H9 (cell line): ENCODE data around the gene DSC1. TPM values are rescaled to one million over a fixed set of nuclear protein-coding genes. Genes with fewer than 3 reads are reported as not detected.

Source experiments
- DNase-seq: peaks from one replicate; pipeline ENCODE4 v3.0.0-alpha.2; 2017
- H2AFZ ChIP-seq: one replicate; pipeline ENCODE4 v1.6.1; 2013; ENCODE audit warnings: mild to moderate bottlenecking, low read length, control low read depth, moderate library complexity
- H2AK5ac ChIP-seq: 2 replicates; pipeline ENCODE4 v1.6.1; 2013; ENCODE audit warnings: low read length, control low read depth, mixed read lengths; ENCODE audit not compliant: insufficient read length
- H2BK120ac ChIP-seq: one replicate; pipeline ENCODE4 v1.6.1; 2013; ENCODE audit warnings: low read depth, mild to moderate bottlenecking, low read length, control low read depth, inconsistent platforms; ENCODE audit not compliant: poor library complexity, severe bottlenecking
- H2BK12ac ChIP-seq: 2 replicates; pipeline ENCODE4 v1.6.1; 2013; ENCODE audit warnings: low read length, control low read depth, mixed read lengths, low read depth; ENCODE audit not compliant: insufficient read length
- H2BK15ac ChIP-seq: 2 replicates; pipeline ENCODE4 v1.6.1; 2013; ENCODE audit warnings: low read depth, low read length, control low read depth
- H2BK20ac ChIP-seq: one replicate; pipeline ENCODE4 v1.6.1; 2013; ENCODE audit warnings: low read depth, mild to moderate bottlenecking, low read length, control low read depth, inconsistent platforms; ENCODE audit not compliant: poor library complexity, severe bottlenecking
- H2BK5ac ChIP-seq: 2 replicates; pipeline ENCODE4 v1.6.1; 2013; ENCODE audit warnings: low read length, control low read depth, mixed read lengths; ENCODE audit not compliant: insufficient read length
- H3K14ac ChIP-seq: 2 replicates; pipeline ENCODE4 v1.6.1; 2013; ENCODE audit warnings: low read length, control low read depth; ENCODE audit not compliant: insufficient read depth
- H3K18ac ChIP-seq: 2 replicates; pipeline ENCODE4 v1.6.1; 2013; ENCODE audit warnings: low read depth, mild to moderate bottlenecking, mixed read lengths, low read length, control low read depth; ENCODE audit not compliant: insufficient read length
- H3K23ac ChIP-seq: 2 replicates; pipeline ENCODE4 v1.6.1; 2013; ENCODE audit warnings: low read length, control low read depth, mixed read lengths, low read depth; ENCODE audit not compliant: insufficient read length
- H3K23me2 ChIP-seq: 2 replicates; pipeline ENCODE4 v1.6.1; 2013; ENCODE audit warnings: low read depth, mild to moderate bottlenecking, mixed read lengths, low read length, control low read depth; ENCODE audit not compliant: insufficient read length, poor library complexity, severe bottlenecking
- H3K27ac ChIP-seq: 2 replicates; pipeline ENCODE4 v1.5.1; 2013; ENCODE audit warnings: low read length, control low read depth, mixed read lengths, low read depth; ENCODE audit not compliant: insufficient read length
- H3K27me3 ChIP-seq: 2 replicates; pipeline ENCODE4 v1.6.1; 2013; ENCODE audit warnings: low read length, control low read depth, inconsistent platforms; ENCODE audit not compliant: insufficient read depth
- H3K4ac ChIP-seq: 2 replicates; pipeline ENCODE4 v1.6.1; 2013; ENCODE audit warnings: low read depth, mild to moderate bottlenecking, control low read depth, inconsistent platforms, low read length, moderate library complexity
- H3K4me1 ChIP-seq: 2 replicates; pipeline ENCODE4 v1.6.1; 2013; ENCODE audit warnings: low read length, control low read depth, inconsistent platforms; ENCODE audit not compliant: insufficient read depth
- H3K4me2 ChIP-seq: 2 replicates; pipeline ENCODE4 v1.6.1; 2013; ENCODE audit warnings: low read length, control low read depth, mixed read lengths; ENCODE audit not compliant: insufficient read length, insufficient read depth
- H3K56ac ChIP-seq: 2 replicates; pipeline ENCODE4 v1.6.1; 2013; ENCODE audit warnings: low read depth, mild to moderate bottlenecking, mixed read lengths, low read length, control low read depth; ENCODE audit not compliant: insufficient read length
- H3K79me1 ChIP-seq: 2 replicates; pipeline ENCODE4 v1.6.1; 2013; ENCODE audit warnings: low read depth, mild to moderate bottlenecking, moderate library complexity, low read length, control low read depth, inconsistent platforms; ENCODE audit not compliant: insufficient read depth, poor library complexity, severe bottlenecking
- H3K79me2 ChIP-seq: 2 replicates; pipeline ENCODE4 v1.6.1; 2013; ENCODE audit warnings: low read length, control low read depth, inconsistent platforms; ENCODE audit not compliant: insufficient read depth
- H3K9ac ChIP-seq: 2 replicates; pipeline ENCODE4 v1.6.1; 2013; ENCODE audit warnings: low read length, control low read depth, mixed read lengths; ENCODE audit not compliant: insufficient read length; ENCODE audit errors: extremely low read depth
- H3K9me3 ChIP-seq: one replicate; pipeline ENCODE4 v1.6.1; 2013; ENCODE audit warnings: low read depth, low read length, inconsistent platforms; ENCODE audit not compliant: control insufficient read depth
- H3T11ph ChIP-seq: one replicate; pipeline ENCODE4 v1.6.1; 2013; ENCODE audit warnings: mild to moderate bottlenecking, low read length, control low read depth, inconsistent platforms
- H4K20me1 ChIP-seq: one replicate; pipeline ENCODE4 v1.6.1; 2013; ENCODE audit not compliant: control insufficient read depth, insufficient read length, insufficient read depth
- H4K5ac ChIP-seq: 2 replicates; pipeline ENCODE4 v1.6.1; 2013; ENCODE audit warnings: low read depth, mild to moderate bottlenecking, mixed read lengths, low read length, control low read depth; ENCODE audit not compliant: insufficient read length
- H4K8ac ChIP-seq: replicated peaks from 2 replicates; pipeline ENCODE4 v1.6.1; 2013; ENCODE audit warnings: low read length, control low read depth, mixed read lengths, low read depth; ENCODE audit not compliant: insufficient read length
- H4K91ac ChIP-seq: 2 replicates; pipeline ENCODE4 v1.6.1; 2013; ENCODE audit warnings: low read depth, mild to moderate bottlenecking, moderate library complexity, mixed read lengths, low read length, control low read depth; ENCODE audit not compliant: insufficient read length
- H3K27ac Mint-ChIP-seq, 3 experiments: 2 replicates in 2 of 3; 3 replicates in 1 of 3; pipeline ENCODE4 v1.8.0; 2020 to 2021; ENCODE audit warnings: mixed read lengths in 3 of 3, mild to moderate bottlenecking in 1 of 3, moderate library complexity in 1 of 3
- H3K27me3 Mint-ChIP-seq: 2 replicates; pipeline ENCODE4 v1.8.0; 2021; ENCODE audit warnings: low read depth, mild to moderate bottlenecking, moderate library complexity, mixed read lengths
- H3K36me3 Mint-ChIP-seq, 3 experiments: 2 replicates in 2 of 3; 3 replicates in 1 of 3; pipeline ENCODE4 v1.8.0; 2020 to 2021; ENCODE audit warnings: low read depth in 3 of 3, mixed read lengths in 3 of 3; ENCODE audit not compliant: insufficient read depth in 1 of 3
- H3K4me1 Mint-ChIP-seq, 2 experiments: 2 replicates each; pipeline ENCODE4 v1.8.0; 2020; ENCODE audit warnings: mixed read lengths in 2 of 2
- H3K4me3 Mint-ChIP-seq, 2 experiments: 2 replicates in 1 of 2; 3 replicates in 1 of 2; pipeline ENCODE4 v1.8.0; 2020 to 2021; ENCODE audit warnings: mild to moderate bottlenecking in 2 of 2, mixed read lengths in 2 of 2, moderate library complexity in 1 of 2
- H3K9me3 Mint-ChIP-seq, 2 experiments: 2 replicates in 1 of 2; 3 replicates in 1 of 2; pipeline ENCODE4 v1.8.0; 2020; ENCODE audit warnings: mild to moderate bottlenecking in 2 of 2, mixed read lengths in 2 of 2, moderate library complexity in 1 of 2
- CTCF ChIP-seq: fragments of 200-600 bp; sonication (generic); conservative IDR thresholded peaks from 3 replicates; pipeline ENCODE4 v1.8.0; 2021; ENCODE audit warnings: antibody characterized with exemption, mild to moderate bottlenecking
- WGBS: extraction: QIAGEN DNeasy Blood & Tissue Kit; methylation state at CpG from one replicate; pipeline ENCODE4 v1.1.7; 2013; ENCODE audit warnings: missing lambda C conversion rate, low lambda C conversion rate, mixed read lengths; ENCODE audit not compliant: insufficient read length; ENCODE audit errors: extremely low coverage; 5-methylcytosine and 5-hydroxymethylcytosine counted together
- total RNA-seq: library from RNA; stranded (reverse); gene quantifications from 2 replicates; pipeline ENCODE4 v1.2.1, GENCODE V29; 2021

Gene DSC1
- total RNA-seq, 1 experiment from 2014 or later, result not detected

- Histone ChIP-seq H2AFZ (no peak overlapping the region), H3K56ac (no peak overlapping the region), H3K18ac (no peak overlapping the region), H3K4me2 (no peak overlapping the region), H3K9ac (no peak overlapping the region), H3K9me3 (no peaks in the 10 kb centered on the region), H4K20me1 (no peaks in the 10 kb centered on the region), H2BK12ac (no peak overlapping the region), H2AK5ac (no peak overlapping the region), H3K14ac (no peak overlapping the region), H4K8ac (no peak overlapping the region), H2BK5ac (no peak overlapping the region), H4K5ac (no peak overlapping the region), H3K23me2 (no peaks in the 10 kb centered on the region), H2BK20ac (no peak overlapping the region), H3K4me1 (no peaks in the 10 kb centered on the region), H4K91ac (no peak overlapping the region), H3K79me1 (no peaks in the 10 kb centered on the region), H3K79me2 (no peaks in the 10 kb centered on the region), H3K27me3 (no peaks in the 10 kb centered on the region), H2BK15ac (no peak overlapping the region), H3K4ac (no peak overlapping the region), H2BK120ac (no peak overlapping the region), H3K27ac (no peak overlapping the region), H3K23ac (no peak overlapping the region), H3T11ph (no peak overlapping the region)
- Mint-ChIP-seq H3K36me3 (no peaks in the 10 kb centered on the region), H3K27ac (no peak overlapping the region), H3K4me1 (peaks cover 9% of the 10 kb centered on the region in 2 experiments), H3K4me3 (no peak overlapping the region), H3K27me3 (no peaks in the 10 kb centered on the region), H3K9me3 (no peaks in the 10 kb centered on the region)
- no peak for DNase-seq
- no peak for TF ChIP-seq CTCF
- no CpG with 5 or more reads among the region's 4 CpGs for WGBS
Observed at GRCh38 chr18:31155498-31155897, 7.2 kb downstream of the DSC1 start.
